GM23248 (cell line): ENCODE results near the gene DHX30. TPM values are rescaled to one million over a fixed set of nuclear protein-coding genes. Genes with fewer than 3 reads are reported as not detected.

Source experiments
- DNase-seq: peaks from one replicate; pipeline ENCODE4 v3.0.0-alpha.2; 2015
- H2AFZ ChIP-seq: fragments of 200-600 bp; sonication (generic); 2 replicates; pipeline ENCODE4 v1.6.1; 2016; ENCODE audit warnings: antibody characterized with exemption
- H3F3A ChIP-seq: fragments of 200-600 bp; sonication (generic); 2 replicates; pipeline ENCODE4 v1.6.1; 2016; ENCODE audit warnings: mild to moderate bottlenecking, antibody characterized with exemption, mixed run types; ENCODE audit not compliant: insufficient read depth
- H3K27ac ChIP-seq: fragments of 200-600 bp; sonication (generic); 2 replicates; pipeline ENCODE4 v1.5.1; 2016; ENCODE audit warnings: mild to moderate bottlenecking
- H3K27me3 ChIP-seq: fragments of 200-600 bp; sonication (generic); replicated peaks from 2 replicates; pipeline ENCODE4 v1.6.1; 2016; ENCODE audit warnings: mild to moderate bottlenecking; ENCODE audit not compliant: insufficient read depth
- H3K36me3 ChIP-seq: fragments of 200-600 bp; sonication (generic); 2 replicates; pipeline ENCODE4 v1.6.1; 2016; ENCODE audit warnings: low read depth, mild to moderate bottlenecking
- H3K4me1 ChIP-seq: fragments of 200-600 bp; sonication (generic); 2 replicates; pipeline ENCODE4 v1.6.1; 2016; ENCODE audit warnings: mild to moderate bottlenecking; ENCODE audit not compliant: insufficient read depth
- H3K4me2 ChIP-seq: fragments of 200-600 bp; sonication (generic); one replicate; pipeline ENCODE4 v1.6.1; 2016; ENCODE audit warnings: mild to moderate bottlenecking; ENCODE audit not compliant: unreplicated experiment
- H3K4me3 ChIP-seq: fragments of 200-600 bp; sonication (generic); 2 replicates; pipeline ENCODE4 v1.5.1; 2016; ENCODE audit warnings: mild to moderate bottlenecking
- H3K79me2 ChIP-seq: fragments of 200-600 bp; sonication (generic); 2 replicates; pipeline ENCODE4 v1.6.1; 2016; ENCODE audit warnings: mild to moderate bottlenecking; ENCODE audit not compliant: insufficient read depth
- H3K9ac ChIP-seq: fragments of 200-600 bp; sonication (generic); 2 replicates; pipeline ENCODE4 v1.6.1; 2016; ENCODE audit warnings: mild to moderate bottlenecking
- H3K9me2 ChIP-seq: fragments of 200-600 bp; sonication (generic); 2 replicates; pipeline ENCODE4 v1.6.1; 2016; ENCODE audit warnings: mixed run types, mild to moderate bottlenecking, moderate library complexity; ENCODE audit not compliant: insufficient read depth
- H3K9me3 ChIP-seq: fragments of 200-600 bp; sonication (generic); one replicate; pipeline ENCODE4 v1.6.1; 2017; ENCODE audit warnings: low read depth
- H4K20me1 ChIP-seq: fragments of 200-600 bp; sonication (generic); 2 replicates; pipeline ENCODE4 v1.6.0; 2016; ENCODE audit not compliant: insufficient read depth
- EZH2 ChIP-seq: fragments of 200-600 bp; sonication (generic); IDR thresholded peaks from 2 replicates; pipeline ENCODE4 v1.6.1; 2018; ENCODE audit warnings: antibody characterized with exemption, mild to moderate bottlenecking; ENCODE audit not compliant: insufficient read depth, poor library complexity, severe bottlenecking
- EZH2phosphoT487 ChIP-seq: fragments of 200-600 bp; sonication (generic); IDR thresholded peaks from 2 replicates; pipeline ENCODE4 v1.6.1; 2018; ENCODE audit warnings: antibody characterized with exemption, moderate library complexity, mild to moderate bottlenecking, low read depth; ENCODE audit not compliant: insufficient read depth
- WGBS, 2 experiments: methylation state at CpG; one replicate each; pipeline ENCODE4 v1.1.6; 2015 to 2017; ENCODE audit warnings: low lambda C conversion rate in 2 of 2, low coverage in 1 of 2; ENCODE audit errors: missing lambda C conversion rate in 2 of 2; 5-methylcytosine and 5-hydroxymethylcytosine counted together
- in situ Hi-C: fragments of 300-500 bp; cut with MboI; formaldehyde crosslinking; loops from 2 replicates; pipeline ENCODE4 v1.15.0; 2020
- polyA plus RNA-seq: library from polyadenylated mRNA; unstranded; fragments of >200 nt; fragmentation: Nextera tagmentation; extraction: Ambion mirVana; gene quantifications from 2 replicates; pipeline ENCODE4 v1.2.1, GENCODE V29; 2016
- total RNA-seq: library from RNA; depleted of rRNA; stranded (reverse); fragments of >200 nt; shearing (Covaris generic); gene quantifications from 2 replicates; pipeline ENCODE4 v1.2.3, GENCODE V29; 2014

Gene DHX30
- total and polyA plus RNA-seq, 2 experiments from 2014 or later = 42.9 to 65.8 TPM

GRCh38 chr3:47794544-47794943, 8.4 kb upstream of the DHX30 start:
- Histone ChIP-seq H3K27me3 (no peaks in the 10 kb centered on the region), H3F3A (no peaks in the 10 kb centered on the region), H2AFZ (no peak overlapping the region), H3K9me2 (no peaks in the 10 kb centered on the region), H3K27ac (no peak overlapping the region), H3K4me1 (no peaks in the 10 kb centered on the region), H3K4me2 (no peak overlapping the region), H3K79me2 (no peaks in the 10 kb centered on the region), H3K9me3 (no peaks in the 10 kb centered on the region), H3K36me3 (no peaks in the 10 kb centered on the region), H3K9ac (no peak overlapping the region), H4K20me1 (no peaks in the 10 kb centered on the region), H3K4me3 (no peak overlapping the region)
- no peak for TF ChIP-seq EZH2phosphoT487
- TF ChIP-seq EZH2 = no peak
- WGBS, 2 experiments = 79 to 81% methylated on average over 4 of the region's 4 CpGs
- in situ Hi-C loops = loop anchor here (10.0 kb wide), 1 partner anchor 270 kb away; no protein-coding TSS in a partner anchor
- DNase-seq = no peak

DNA sequence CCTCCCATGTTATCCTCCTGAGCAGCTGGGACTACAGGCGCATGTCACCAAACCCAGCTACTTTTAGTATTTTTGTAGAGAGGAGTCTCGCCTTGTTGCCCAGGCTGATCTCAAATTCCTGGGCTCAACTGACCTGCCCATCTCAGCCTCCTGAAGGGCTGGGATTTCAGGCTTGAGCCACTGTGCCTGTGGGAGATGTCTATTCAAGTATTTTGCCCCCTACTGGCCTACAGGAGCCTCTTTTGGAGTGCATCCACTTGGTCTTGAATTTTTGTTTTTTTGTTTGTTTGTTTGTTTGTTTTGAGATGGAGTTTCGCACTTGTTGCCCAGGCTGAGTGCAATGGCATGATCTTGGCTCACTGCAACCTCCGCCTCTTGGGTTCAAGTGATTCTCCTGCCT, 3.2 kb upstream of the DHX30 start:
- Histone ChIP-seq H3K9ac (no peak overlapping the region), H3K4me3 (no peak overlapping the region), H3K9me3 (no peaks in the 10 kb centered on the region), H3K36me3 (no peaks in the 10 kb centered on the region), H3F3A (peaks cover 16% of the 10 kb centered on the region; the same call in 1 of the 2 replicates), H2AFZ (no peak overlapping the region), H3K9me2 (no peaks in the 10 kb centered on the region), H3K79me2 (peaks cover 14% of the 10 kb centered on the region), H4K20me1 (no peaks in the 10 kb centered on the region), H3K4me1 (peaks cover 20% of the 10 kb centered on the region), H3K4me2 (no peak overlapping the region), H3K27me3 (no peaks in the 10 kb centered on the region), H3K27ac (no peak overlapping the region)
- peak; percentile 59 for DNase-seq
- TF ChIP-seq EZH2phosphoT487 (no peak), EZH2 (no peak)
- in situ Hi-C loops = loop anchor here (10.0 kb wide), 1 partner anchor 275 kb away; no protein-coding TSS in a partner anchor
- 77 to 83% methylated on average over 4 of the region's 4 CpGs for WGBS, 2 experiments

DNA sequence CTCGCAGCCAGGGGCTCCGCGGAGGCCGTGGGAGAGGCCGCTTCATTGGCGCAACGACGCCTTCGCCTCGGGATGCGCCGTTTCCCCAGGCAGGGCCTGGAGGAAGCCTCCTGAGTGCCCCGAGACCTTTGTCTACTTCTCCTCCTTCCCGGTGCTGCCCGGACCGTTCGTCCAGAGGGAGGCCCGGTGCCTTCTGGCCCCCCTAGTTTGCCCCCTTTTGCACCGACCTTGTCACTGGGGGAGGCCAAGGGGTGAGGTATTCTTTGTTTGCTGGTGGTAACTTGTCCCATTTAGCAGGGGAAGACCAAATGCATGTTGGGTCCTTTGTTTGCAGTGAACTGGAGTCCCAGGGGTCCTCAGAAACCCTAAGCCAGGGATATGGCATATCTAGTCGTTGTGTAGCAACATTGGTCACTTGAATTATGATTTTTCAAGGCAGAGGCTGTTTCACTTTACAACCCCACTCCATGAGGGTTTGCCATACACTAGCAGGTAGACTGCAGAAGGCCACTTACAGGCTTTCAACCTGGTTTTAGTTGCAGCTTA, 615 bp downstream of the DHX30 start:
- Histone ChIP-seq H3K27me3 (no peaks in the 10 kb centered on the region), H3K27ac (peak overlapping the region; percentile 78), H4K20me1 (no peaks in the 10 kb centered on the region), H3K79me2 (peaks cover 25% of the 10 kb centered on the region), H3K9me3 (no peaks in the 10 kb centered on the region), H2AFZ (peak overlapping the region; percentile 90), H3K36me3 (peaks cover 3% of the 10 kb centered on the region; the same call in 1 of the 2 replicates), H3F3A (peaks cover 16% of the 10 kb centered on the region; the same call in 1 of the 2 replicates), H3K4me3 (peak overlapping the region; percentile 87), H3K4me1 (peaks cover 20% of the 10 kb centered on the region), H3K4me2 (peak overlapping the region; percentile 99), H3K9ac (peak overlapping the region; percentile 88), H3K9me2 (no peaks in the 10 kb centered on the region)
- TF ChIP-seq EZH2 (no peak), EZH2phosphoT487 (no peak)
- DNase-seq = peak; percentile 27
- WGBS, 2 experiments = 0 to 1% methylated on average over 12 to 17 of the region's 20 CpGs
- in situ Hi-C loops = no loop called here

GRCh38 chr3:47804577-47804976, 1.6 kb downstream of the DHX30 start:
- Histone ChIP-seq H3K79me2 (peaks cover 25% of the 10 kb centered on the region), H3K4me1 (peaks cover 20% of the 10 kb centered on the region), H3K36me3 (peaks cover 5% of the 10 kb centered on the region; the same call in 1 of the 2 replicates), H3K9me2 (no peaks in the 10 kb centered on the region), H3K27me3 (no peaks in the 10 kb centered on the region), H3K4me2 (no peak overlapping the region), H4K20me1 (no peaks in the 10 kb centered on the region), H2AFZ (no peak overlapping the region), H3K9ac (0 out of 2 replicates have a peak overlapping the region, but pooled peaks have one; percentile 88), H3K9me3 (no peaks in the 10 kb centered on the region), H3K27ac (no peak overlapping the region), H3F3A (peaks cover 16% of the 10 kb centered on the region; the same call in 1 of the 2 replicates), H3K4me3 (no peak overlapping the region; the same call in 1 of the 2 replicates)
- in situ Hi-C loops = no loop called here
- no peak for DNase-seq
- 100% methylated on average over 1 of the region's 1 CpG for WGBS, 2 experiments
- no peak for TF ChIP-seq EZH2
- no peak for TF ChIP-seq EZH2phosphoT487
